Activated CD4-positive, alpha-beta T cell treated with anti-CD3 and anti-CD28 coated beads for 24 hours (primary cell): ENCODE measurements around the gene SRA1.
"Not testable (repeated sequence)": the region's sequence is repeated elsewhere in the genome, so short reads cannot be mapped to it uniquely, and the experiment has no call there.

Experiments
- DNase-seq, 2 donors: peaks; one replicate each; pipeline ENCODE4 v3.0.0-alpha.2; 2020; ENCODE audit warnings: low read depth in 2 of 2

Gene SRA1

DNA sequence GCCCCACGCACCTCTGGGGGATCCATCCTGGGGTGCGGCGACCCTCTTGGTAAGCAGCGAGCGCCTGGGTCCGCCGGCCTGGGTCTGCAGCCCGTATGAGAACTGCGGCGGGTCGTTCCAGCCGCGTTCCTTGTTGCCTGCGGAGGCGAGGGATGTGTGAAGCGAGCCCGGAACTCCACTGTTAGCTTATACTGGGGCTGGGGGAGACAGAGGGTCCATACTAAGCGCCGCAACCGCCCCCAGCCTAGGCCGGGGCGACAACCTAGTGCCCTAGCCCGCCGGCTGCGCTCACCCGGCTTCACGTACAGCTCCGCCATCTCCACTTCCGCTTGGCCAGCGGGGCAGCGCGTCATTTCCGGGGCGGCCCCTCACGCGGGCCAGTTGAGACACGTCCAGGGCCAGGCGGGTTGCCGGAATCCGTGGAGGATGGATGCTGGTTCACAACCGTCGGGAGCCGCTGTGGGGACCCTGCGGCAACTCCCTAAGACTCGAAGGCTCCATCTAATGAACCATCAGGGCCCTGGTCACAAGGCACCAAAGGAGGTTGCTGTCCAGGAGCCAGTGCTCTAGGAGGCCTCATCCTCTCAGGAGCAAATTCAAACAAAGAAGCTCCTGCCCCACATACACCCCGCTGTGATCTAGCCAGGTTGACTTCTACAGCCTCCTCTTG, at the start of gene SRA1:
Gene SRA1 (minus strand): TSS at position 338 of the 670 bp plus-strand sequence. CDS start 21 bp downstream, at position 317.
- DNase-seq: peak; percentile 70 to 85

- DNase-seq: no peak
Observed at GRCh38 chr5:140607031-140607430, 49.8 kb upstream of the SRA1 start.

GRCh38 chr5:140605879-140606278, 48.6 kb upstream of the SRA1 start:
- DNase-seq: no peak

DNA sequence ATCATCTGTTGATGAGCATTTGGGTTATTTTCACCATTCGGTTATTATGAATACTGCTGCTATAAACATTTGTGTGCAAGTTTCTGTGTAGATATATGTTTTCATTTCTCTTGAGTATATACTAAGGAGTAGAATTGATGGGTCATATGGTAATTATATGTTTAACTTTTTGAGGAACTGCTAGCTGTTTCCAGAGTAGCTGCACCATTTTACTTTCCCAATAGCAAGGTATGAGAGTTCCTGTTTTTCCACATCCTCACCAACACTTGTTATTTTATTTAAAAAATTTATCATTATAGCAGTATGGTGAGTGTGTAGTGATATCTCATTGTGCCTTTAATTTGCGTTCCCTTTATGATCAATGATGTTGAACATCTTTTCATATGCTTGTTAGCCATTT, 46.5 kb upstream of the SRA1 start:
- no peak for DNase-seq

DNA sequence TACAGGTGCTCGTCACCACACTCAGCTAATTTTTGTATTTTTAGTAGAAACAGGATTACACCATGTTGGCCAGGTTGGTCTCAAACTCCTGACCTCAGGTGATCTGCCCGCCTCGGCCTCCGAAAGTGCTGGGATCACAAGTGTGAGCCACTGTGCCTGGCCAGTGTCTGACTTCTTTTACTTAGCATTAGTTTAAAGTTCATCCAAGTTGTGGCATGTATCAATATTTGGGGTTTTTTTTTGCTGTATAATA, 46.1 kb upstream of the SRA1 start:
- not testable (repeated sequence) for DNase-seq

DNA sequence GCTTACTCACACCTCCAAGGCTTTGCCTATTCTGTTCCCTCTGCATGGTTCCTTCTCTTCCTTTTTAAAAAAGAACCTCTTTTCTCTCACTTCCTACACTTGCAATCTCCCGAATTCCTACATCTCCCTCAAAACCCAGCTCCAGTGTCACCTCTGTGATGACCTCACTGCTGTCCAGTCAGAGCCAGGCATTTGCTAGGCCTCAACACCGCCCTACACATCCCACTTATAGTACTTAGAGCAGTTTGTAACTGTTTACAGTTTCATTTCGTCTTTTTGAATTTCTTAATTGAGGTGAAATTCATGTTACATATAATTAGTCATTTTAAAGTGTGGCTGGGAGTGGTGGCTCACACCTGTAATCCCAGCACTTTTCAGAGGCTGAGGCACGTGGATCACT, 44.9 kb upstream of the SRA1 start:
- DNase-seq: no peak

DNA sequence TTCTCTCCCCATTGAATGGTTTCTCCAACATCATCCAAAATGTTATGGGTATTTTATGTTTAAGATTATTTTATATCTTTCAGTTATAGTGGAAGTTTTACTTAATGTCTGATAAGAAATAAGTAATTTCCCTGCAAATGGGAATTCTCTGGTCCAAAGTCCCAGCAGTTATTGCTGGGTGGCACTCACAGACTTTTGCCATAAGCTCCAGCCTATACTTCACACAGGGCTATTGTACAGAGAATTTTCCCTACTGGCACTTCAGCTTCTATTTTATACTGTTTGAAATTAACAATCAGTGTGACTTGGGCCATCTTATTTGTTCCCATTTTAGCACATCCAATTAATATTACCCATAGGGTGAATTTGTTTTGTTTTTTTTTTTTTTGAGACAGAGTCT, 42.8 kb upstream of the SRA1 start:
- no peak for DNase-seq

DNA sequence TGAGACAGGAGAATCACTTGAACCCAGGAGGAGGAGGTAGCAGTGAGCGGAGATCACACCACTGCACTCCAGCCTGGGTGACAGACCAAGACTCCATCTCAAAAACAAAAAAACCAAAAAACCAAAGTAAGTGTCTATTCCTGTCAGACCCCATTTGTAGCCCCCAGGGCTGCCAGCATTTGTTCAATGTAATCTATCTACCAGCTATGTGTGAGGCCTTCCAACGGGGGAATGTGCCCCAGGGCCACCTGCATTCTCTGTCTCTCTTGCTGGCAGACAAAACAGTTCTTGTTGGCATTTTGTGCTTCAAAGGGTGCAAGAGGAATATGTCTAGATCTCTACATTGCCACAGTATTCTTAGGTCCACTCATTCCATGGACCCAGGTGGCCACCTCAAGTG, 41.6 kb upstream of the SRA1 start:
- DNase-seq: no peak

GRCh38 chr5:140596321-140596741, 39.1 kb upstream of the SRA1 start:
- no peak for DNase-seq

DNA sequence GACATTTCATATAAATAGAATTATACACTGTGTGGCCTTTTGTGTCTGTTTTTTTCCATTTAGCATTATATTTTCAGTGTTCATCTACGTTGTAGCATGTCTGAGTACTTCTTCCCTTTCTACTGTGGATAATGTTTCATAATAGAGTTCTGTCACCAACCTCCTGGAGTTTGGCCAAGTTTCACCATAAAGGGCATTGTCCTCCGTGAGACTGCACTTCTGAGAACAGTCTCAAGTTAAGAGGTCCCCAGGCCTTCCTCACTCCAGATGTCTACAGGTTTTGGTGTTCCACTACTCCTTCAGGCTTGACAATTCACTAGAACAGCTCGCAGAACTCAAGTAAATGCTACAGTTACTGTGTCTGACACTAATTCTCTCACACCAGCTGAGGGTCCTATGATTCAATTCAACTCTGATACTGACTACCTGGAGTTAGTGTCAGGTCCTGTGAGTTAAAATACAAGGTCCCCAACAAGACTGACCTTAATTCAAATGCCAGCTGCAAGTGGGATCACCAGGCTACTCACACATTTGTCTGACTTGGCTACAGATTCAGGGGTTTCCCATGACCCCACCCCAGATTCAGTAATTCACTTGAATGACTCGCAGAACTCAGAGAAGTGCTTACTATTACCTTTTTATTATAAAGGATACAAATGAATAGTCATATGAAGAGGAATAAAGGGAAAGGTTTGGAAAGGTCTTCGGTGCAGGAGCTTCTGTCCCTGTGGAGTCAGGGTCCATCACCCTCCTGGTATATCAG, 38.4 kb upstream of the SRA1 start:
- DNase-seq: no peak

GRCh38 chr5:140594169-140594568, 36.9 kb upstream of the SRA1 start:
- no peak for DNase-seq

GRCh38 chr5:140593070-140593469, 35.8 kb upstream of the SRA1 start:
- not testable (repeated sequence) for DNase-seq

GRCh38 chr5:140591747-140592372, 34.6 kb upstream of the SRA1 start:
- no peak for DNase-seq

- no peak for DNase-seq
Observed at GRCh38 chr5:140590861-140591260, 33.6 kb upstream of the SRA1 start.

DNA sequence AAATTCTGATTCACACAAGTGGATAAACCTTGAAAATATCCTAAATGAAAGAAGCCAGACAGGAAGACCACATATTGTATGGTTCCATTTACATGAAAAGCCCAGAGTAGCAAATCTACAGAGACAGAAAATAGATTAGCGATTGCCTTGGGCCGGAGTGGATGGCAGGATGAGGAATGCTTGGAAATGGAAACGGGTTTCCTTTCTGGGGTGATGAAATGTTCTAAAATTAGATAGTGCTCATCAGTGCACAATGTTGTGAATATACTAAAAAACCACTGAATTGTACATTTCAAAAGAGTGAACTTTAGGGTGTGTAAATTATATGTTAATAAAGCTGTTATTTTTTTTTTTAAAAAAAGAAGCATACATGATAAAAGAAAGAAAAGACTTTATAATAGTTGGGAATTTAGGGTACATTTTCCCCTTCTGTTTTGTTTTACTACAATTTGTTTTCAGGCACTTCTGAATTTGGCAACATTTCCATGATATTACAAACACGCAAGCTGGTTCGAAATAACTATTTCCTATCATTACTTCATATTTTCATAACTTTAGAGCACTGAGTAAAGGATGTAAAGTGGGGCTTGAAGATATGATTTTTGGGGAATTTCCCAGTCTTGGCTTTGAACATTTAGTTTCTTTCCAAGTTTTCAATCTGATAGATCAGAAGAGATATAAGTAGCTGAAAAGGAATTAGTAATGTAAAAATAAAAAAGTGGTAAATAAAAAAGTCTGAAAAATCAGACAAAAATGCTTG, 31.2 kb upstream of the SRA1 start:
- DNase-seq: no peak

DNA sequence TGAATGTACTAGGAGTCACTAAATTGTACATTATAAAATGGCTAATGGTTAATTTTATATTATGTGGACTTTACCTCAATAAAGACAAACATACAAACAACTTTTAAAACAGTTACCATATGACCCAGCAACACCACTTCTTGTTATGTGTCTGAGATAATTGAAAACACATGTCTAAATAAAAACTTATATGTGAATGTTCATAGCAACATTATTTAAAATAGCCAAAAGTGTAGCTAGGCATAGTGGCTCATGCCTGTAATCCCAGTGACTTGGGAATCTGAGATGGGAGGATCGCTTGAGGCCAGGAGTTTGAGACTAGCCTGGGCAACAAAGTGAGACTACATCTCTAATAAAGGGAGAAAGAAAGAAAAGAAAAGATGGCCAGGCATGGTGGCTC, 30.2 kb upstream of the SRA1 start:
- no peak for DNase-seq

DNA sequence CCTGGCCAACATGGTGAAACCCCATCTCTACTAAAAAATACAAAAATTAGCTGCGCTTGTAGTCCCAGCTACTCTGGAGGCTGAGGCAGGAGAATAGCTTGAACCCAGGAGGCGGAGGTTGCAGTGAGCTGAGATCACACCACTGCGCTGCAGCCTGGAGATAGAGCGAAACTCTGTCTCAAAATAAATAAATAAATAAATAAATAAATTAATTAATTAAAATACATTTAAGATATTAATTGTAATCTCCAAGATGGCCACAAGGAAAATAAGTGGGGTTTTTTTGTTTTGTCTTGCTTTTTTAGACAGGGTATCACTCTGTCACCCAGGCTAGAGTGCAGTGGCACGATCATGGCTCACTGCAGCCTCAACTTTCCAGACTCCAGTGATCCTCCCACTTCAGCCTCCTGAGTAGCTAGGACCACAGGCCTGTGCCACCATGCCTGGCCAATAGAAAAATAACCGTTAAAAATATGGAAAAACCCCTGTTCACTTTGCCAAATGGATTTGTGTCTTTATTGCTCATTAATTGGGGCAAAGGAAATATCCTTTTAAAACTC, 22.0 kb upstream of the SRA1 start:
- not testable (repeated sequence) for DNase-seq

- DNase-seq: no peak
Observed at GRCh38 chr5:140576776-140577201, 19.5 kb upstream of the SRA1 start.

- DNase-seq: no peak
Observed at GRCh38 chr5:140575309-140575708, 18.0 kb upstream of the SRA1 start.

GRCh38 chr5:140574165-140574564, 16.9 kb upstream of the SRA1 start:
- no peak for DNase-seq

DNA sequence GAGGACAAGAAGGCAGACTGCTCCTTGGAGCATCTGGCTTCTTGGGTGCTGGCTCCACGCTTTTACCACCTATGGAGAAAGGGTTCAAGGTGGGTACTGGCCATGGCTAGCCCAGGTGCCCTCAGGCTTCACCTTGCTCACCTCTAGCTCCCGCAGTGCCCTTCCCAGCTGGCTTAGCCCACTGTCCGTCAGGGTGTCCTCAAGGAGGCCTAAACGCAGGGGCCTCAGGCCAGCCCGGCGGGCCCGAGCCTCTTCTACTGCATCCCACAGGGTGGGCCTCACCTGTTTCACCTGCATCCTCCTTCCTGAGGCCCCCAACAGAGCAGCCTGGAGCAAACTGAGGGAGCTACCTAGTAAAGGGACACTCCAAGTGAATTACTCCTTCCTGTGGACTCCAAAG, 16.4 kb upstream of the SRA1 start:
- DNase-seq: no peak

DNA sequence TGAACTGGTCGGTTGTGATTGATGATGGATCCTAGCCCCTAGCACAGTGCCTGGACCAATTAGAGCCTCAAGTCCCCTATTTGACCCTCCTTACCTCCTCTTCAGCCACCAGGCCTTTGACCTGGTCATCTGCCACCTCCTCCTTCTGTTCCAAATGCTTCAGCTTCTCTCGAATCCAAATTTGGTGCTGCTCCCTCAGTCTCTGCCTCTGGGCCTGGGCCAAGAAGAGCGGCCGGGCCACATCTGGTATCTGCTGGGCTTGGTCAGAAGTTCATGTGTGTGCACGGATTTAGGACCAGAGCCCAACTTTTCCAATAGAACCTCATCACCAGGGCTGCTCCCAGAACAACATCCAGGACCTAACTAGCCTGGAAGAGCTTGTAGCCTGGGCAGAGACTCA, 13.8 kb upstream of the SRA1 start:
- DNase-seq: no peak
